ENCODE measurements around the gene CPZ.

- TF ChIP-seq POLR2A (IDR thresholded peaks at IDR 0.05) (no peak), CTCF (IDR thresholded peaks at IDR 0.05) (no peak)
These were observed 39.9 kb upstream of the CPZ start for GRCh38 chr4:8552581-8553205.
